ENCODE measurements around the gene ATP6V1G2. TPM values are rescaled to one million over a fixed set of nuclear protein-coding genes. Genes with fewer than 3 reads are reported as not detected.

ATP6V1G2 gene
- total RNA-seq, 6 experiments from 2014 or later: 0.29 to 0.43 (median 0.42) TPM; not detected in 3

- TF ChIP-seq CTCF (IDR thresholded peaks at IDR 0.05): no peak
- TF ChIP-seq POLR2A (IDR thresholded peaks at IDR 0.05): no peak
- Histone ChIP-seq H3K27me3 (no peaks in the 10 kb centered on the region), H3K4me3 (no peak overlapping the region), H3K4me1 (no peaks in the 10 kb centered on the region), H3K9me3 (no peaks in the 10 kb centered on the region), H3K36me3 (peaks cover 12 to 72% (median 40%) of the 10 kb centered on the region in 4 donors), H3K27ac (no peak overlapping the region)
- 75% methylated on average over 8 of the region's 9 CpGs for WGBS (ENCODE audit: insufficient coverage, low coverage, low lambda C conversion rate, missing lambda C conversion rate)
- intact Hi-C loops (cut with DNase I): no loop called here
- ATAC-seq (no peak), DNase-seq (no peak)
Observed at GRCh38 chr6:31531771-31532643, 14.4 kb downstream of the ATP6V1G2 start.

DNA sequence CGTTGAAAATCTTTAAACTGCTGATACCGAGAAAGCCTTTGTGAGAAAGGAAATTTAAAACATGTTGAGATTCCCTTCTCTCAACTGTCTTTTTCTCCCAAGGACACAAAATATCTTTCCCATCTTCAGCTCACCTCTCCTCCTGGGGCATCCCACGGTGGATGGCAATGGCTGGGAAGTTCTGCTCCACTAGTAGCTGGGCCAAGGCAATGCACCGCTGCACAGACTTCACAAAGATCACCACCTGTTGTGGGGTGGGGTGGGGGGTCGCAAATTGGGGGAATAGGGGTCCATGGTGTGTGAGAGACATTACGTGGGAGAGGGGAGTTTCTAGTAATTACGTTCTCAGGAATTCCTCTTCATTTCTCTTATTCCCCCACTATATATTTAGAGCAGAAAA is 15.2 kb downstream of the ATP6V1G2 start:
- no peak for TF ChIP-seq CTCF (IDR thresholded peaks at IDR 0.05)
- TF ChIP-seq POLR2A (IDR thresholded peaks at IDR 0.05): no peak
- Histone ChIP-seq H3K36me3 (peaks cover 12 to 63% (median 36%) of the 10 kb centered on the region in 4 donors), H3K27ac (no peak overlapping the region), H3K9me3 (no peaks in the 10 kb centered on the region), H3K4me3 (no peak overlapping the region), H3K4me1 (no peaks in the 10 kb centered on the region), H3K27me3 (no peaks in the 10 kb centered on the region)
- ATAC-seq (no peak), DNase-seq (no peak)
- WGBS (ENCODE audit: insufficient coverage, low coverage, low lambda C conversion rate, missing lambda C conversion rate): 92% methylated on average over 5 of the region's 7 CpGs
- intact Hi-C loops (cut with DNase I): no loop called here

GRCh38 chr6:31530659-31531058 is 15.7 kb downstream of the ATP6V1G2 start:
- H3K36me3 ChIP-seq: peaks cover 9 to 58% (median 32%) of the 10 kb centered on the region in 4 donors
- H3K4me3 ChIP-seq: no peak overlapping the region
- H3K27me3 ChIP-seq: no peaks in the 10 kb centered on the region
- H3K4me1 ChIP-seq: no peaks in the 10 kb centered on the region
- DNase-seq (no peak), ATAC-seq (no peak)
- H3K9me3 ChIP-seq: no peaks in the 10 kb centered on the region
- no peak overlapping the region for H3K27ac ChIP-seq
- TF ChIP-seq CTCF (IDR thresholded peaks at IDR 0.05) (no peak), POLR2A (IDR thresholded peaks at IDR 0.05) (no peak)
- 75% methylated on average over 3 of the region's 6 CpGs for WGBS (ENCODE audit: insufficient coverage, low coverage, low lambda C conversion rate, missing lambda C conversion rate)
- intact Hi-C loops (cut with DNase I): no loop called here

DNA sequence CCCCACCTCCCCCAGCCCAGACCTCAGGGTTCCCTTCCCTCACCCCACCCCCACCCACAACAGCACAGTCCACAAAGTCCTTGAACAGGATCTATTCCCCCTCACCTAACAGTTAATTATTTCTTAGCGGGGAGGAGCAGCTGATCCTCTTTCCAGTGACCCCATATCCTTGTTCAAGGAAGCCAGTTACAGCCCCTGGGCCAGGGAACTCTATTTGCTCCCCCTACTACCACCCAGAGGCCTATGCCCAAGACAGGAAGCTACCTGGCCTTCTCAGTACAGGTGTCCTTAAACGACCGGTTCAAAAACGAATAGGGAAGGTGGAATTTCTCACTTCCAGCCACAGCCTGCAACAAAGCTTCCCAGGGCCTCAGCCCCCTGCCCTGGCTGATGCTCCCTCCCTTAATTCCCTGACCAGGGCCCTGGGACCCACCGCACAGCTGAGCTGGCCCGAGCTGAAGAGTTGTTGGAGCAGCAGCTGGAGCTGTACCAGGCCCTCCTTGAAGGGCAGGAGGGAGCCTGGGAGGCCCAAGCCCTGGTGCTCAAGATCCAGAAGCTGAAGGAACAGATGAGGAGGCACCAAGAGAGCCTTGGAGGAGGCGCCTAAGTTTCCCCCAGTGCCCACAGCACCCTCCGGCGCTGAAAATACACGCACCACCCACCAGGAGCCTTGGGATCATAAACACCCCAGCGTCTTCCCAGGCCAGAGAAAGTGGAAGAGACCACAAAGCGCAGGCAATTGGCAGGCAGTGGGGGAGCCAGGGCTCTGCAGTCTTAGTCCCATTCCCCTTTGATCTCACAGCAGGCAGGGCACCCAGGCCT is 16.9 kb downstream of the ATP6V1G2 start:
- no peak overlapping the region for H3K4me3 ChIP-seq
- no peak overlapping the region for H3K27ac ChIP-seq
- intact Hi-C loops (cut with DNase I): no loop called here
- DNase-seq (no peak), ATAC-seq (peak in 2 of 4 donors; percentile 10 to 21)
- H3K27me3 ChIP-seq: no peaks in the 10 kb centered on the region
- no peaks in the 10 kb centered on the region for H3K4me1 ChIP-seq
- H3K9me3 ChIP-seq: no peaks in the 10 kb centered on the region
- peaks cover 7 to 47% (median 23%) of the 10 kb centered on the region in 4 donors for H3K36me3 ChIP-seq
- 28% methylated on average over 4 of the region's 12 CpGs for WGBS (ENCODE audit: insufficient coverage, low coverage, low lambda C conversion rate, missing lambda C conversion rate)
- TF ChIP-seq CTCF (IDR thresholded peaks at IDR 0.05) (no peak), POLR2A (IDR thresholded peaks at IDR 0.05) (no peak)
